Measurements from ENCODE around the gene DOCK4.

DNA sequence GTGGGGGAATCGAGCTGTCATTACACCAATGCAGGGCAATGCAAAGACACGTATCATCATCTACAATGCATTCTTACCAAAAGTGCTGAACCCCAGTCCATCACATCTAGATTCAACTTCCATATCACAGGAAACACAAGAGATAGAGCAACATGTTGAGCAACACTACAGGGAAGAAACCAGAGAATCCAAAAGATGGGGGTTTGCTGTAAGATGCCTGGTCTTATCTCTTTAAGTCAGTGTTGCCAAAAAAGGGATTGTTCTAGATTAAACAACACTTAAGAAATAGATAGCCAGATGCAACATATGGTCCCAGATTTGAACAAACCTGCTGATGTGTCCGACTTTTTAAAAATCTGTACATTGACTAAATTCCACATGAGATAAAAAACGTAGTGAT is 328.3 kb downstream of the DOCK4 start:
- TF ChIP-seq, protein P1, sequence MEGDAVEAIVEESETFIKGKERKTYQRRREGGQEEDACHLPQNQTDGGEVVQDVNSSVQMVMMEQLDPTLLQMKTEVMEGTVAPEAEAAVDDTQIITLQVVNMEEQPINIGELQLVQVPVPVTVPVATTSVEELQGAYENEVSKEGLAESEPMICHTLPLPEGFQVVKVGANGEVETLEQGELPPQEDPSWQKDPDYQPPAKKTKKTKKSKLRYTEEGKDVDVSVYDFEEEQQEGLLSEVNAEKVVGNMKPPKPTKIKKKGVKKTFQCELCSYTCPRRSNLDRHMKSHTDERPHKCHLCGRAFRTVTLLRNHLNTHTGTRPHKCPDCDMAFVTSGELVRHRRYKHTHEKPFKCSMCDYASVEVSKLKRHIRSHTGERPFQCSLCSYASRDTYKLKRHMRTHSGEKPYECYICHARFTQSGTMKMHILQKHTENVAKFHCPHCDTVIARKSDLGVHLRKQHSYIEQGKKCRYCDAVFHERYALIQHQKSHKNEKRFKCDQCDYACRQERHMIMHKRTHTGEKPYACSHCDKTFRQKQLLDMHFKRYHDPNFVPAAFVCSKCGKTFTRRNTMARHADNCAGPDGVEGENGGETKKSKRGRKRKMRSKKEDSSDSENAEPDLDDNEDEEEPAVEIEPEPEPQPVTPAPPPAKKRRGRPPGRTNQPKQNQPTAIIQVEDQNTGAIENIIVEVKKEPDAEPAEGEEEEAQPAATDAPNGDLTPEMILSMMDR (IDR thresholded peaks at IDR 0.05; ENCODE audit: control extremely low read depth in 1 of 3, insufficient read depth in 1 of 3, low read depth in 1 of 3, low read length in 3 of 3) = no peak
- TF ChIP-seq SP1 (IDR thresholded peaks at IDR 0.05; ENCODE audit: low read depth, low read length) = no peak
- no peak for TF ChIP-seq KDM1A (IDR thresholded peaks at IDR 0.05; ENCODE audit: borderline replicate concordance, low read length)
- TF ChIP-seq, protein P2, sequence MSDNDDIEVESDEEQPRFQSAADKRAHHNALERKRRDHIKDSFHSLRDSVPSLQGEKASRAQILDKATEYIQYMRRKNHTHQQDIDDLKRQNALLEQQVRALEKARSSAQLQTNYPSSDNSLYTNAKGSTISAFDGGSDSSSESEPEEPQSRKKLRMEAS (IDR thresholded peaks at IDR 0.05) = no peak
- no peak for TF ChIP-seq RFX5 (IDR thresholded peaks at IDR 0.05; ENCODE audit: borderline replicate concordance, low read depth, low read length)
- TF ChIP-seq TBP (IDR thresholded peaks at IDR 0.05; ENCODE audit: low read depth, low read length) = no peak
- no peak for TF ChIP-seq MAFK (IDR thresholded peaks at IDR 0.05; ENCODE audit: low read depth, low read length)
- no peak for TF ChIP-seq POLR2A (IDR thresholded peaks at IDR 0.05; ENCODE audit: control extremely low read depth in 1 of 2, low read depth in 2 of 2, low read length in 2 of 2)
- no peak for TF ChIP-seq EP300 (IDR thresholded peaks at IDR 0.05; ENCODE audit: borderline replicate concordance in 1 of 2, low read depth in 2 of 2, low read length in 2 of 2)
- no peak for TF ChIP-seq EZH2 (IDR thresholded peaks at IDR 0.05; ENCODE audit: low read depth, low read length, severe bottlenecking)
- TF ChIP-seq CREB1 (IDR thresholded peaks at IDR 0.05) = no peak
- no peak for TF ChIP-seq POLR2AphosphoS5 (IDR thresholded peaks at IDR 0.05; ENCODE audit: low read depth, low read length)
- TF ChIP-seq, protein P3, sequence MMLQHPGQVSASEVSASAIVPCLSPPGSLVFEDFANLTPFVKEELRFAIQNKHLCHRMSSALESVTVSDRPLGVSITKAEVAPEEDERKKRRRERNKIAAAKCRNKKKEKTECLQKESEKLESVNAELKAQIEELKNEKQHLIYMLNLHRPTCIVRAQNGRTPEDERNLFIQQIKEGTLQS (IDR thresholded peaks at IDR 0.05; ENCODE audit: insufficient read depth, low read depth, low read length) = no peak

Data from H1 (cell line).